NCI-H2029 (cell line): ENCODE results near the gene PCDHB9.
"Not testable (repeated sequence)": the region's sequence is repeated elsewhere in the genome, so short reads cannot be mapped to it uniquely, and the experiment has no call there.

ENCODE experiments used
- DNase-seq: peaks from one replicate; lab custom pipeline; 2025; lab: John Stamatoyannopoulos, UW

PCDHB9 gene

GRCh38 chr5:141186897-141187512 lies at the start of gene PCDHB9:
PCDHB9 (plus strand) TSS chr5:141187161; CDS start chr5:141187319, 158 bp downstream.
- DNase-seq: peak; percentile 29

- not testable (repeated sequence) for DNase-seq
Measured at GRCh38 chr5:141137346-141137745, 49.6 kb upstream of the PCDHB9 start.

DNA sequence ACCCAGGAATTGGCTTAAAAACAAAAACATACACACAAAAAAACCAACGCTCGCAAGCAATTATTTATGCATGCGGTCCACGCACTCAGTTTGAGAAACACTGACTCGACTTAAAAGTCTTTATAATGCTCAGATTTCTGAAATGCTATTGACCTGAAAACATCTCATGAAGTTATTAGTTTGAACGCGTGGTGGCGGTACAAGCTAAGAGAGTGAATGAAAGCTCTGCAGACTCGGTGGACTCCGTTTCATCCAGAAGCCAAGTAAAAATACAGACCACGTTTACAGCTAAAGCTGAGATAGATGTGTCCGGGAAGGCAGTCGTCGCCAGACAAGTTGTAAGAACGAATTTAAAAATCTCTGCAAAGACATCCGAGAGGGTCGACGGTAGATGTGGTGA lies 37.1 kb upstream of the PCDHB9 start, which contains the start of gene PCDHB6:
Gene PCDHB6 (plus strand): TSS at position 246 of the 400 bp plus-strand sequence. CDS start 201 bp downstream, outside the sequence.
- no peak for DNase-seq

DNA sequence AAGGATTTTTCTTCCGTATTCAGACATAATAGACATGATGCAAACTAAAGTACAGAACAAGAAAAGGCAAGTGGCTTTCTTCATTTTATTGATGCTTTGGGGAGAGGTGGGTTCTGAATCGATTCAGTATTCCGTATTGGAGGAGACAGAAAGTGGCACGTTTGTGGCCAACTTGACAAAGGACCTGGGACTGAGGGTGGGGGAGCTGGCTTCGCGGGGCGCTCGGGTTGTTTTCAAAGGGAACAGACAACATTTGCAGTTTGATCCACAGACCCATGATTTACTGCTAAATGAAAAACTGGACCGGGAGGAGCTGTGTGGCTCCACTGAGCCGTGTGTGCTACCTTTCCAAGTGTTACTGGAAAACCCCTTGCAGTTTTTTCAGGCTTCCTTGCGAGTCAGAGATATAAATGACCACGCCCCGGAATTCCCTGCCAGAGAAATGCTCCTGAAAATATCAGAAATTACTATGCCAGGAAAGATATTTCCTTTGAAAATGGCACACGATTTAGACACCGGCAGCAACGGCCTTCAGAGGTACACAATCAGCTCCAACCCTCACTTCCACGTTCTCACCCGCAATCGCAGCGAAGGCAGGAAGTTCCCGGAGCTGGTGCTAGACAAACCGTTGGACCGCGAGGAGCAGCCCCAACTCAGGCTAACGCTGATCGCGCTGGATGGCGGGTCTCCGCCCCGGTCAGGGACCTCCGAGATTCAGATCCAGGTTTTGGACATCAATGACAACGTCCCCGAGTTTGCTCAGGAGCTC lies 36.6 kb upstream of the PCDHB9 start:
- DNase-seq: no peak

DNA sequence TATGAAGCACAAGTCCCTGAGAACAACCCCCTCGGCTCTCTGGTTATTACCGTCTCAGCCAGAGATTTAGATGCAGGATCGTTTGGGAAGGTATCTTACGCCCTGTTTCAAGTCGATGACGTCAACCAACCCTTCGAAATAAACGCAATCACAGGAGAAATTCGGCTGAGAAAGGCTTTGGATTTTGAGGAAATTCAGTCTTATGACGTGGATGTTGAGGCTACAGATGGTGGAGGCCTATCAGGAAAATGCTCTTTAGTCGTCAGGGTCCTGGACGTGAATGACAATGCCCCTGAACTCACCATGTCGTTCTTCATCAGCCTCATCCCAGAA lies 36.0 kb upstream of the PCDHB9 start:
- no peak for DNase-seq

DNA sequence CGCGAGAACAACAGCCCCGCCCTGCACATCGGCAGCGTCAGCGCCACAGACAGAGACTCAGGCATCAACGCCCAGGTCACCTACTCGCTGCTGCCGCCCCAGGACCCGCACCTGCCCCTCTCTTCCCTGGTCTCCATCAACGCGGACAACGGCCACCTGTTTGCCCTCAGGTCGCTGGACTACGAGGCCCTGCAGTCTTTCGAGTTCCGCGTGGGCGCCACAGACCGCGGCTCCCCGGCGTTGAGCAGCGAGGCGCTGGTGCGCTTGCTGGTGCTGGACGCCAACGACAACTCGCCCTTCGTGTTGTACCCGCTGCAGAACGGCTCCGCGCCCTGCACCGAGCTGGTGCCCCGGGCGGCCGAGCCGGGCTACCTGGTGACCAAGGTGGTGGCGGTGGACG lies 35.3 kb upstream of the PCDHB9 start:
- DNase-seq: not testable (repeated sequence)

DNA sequence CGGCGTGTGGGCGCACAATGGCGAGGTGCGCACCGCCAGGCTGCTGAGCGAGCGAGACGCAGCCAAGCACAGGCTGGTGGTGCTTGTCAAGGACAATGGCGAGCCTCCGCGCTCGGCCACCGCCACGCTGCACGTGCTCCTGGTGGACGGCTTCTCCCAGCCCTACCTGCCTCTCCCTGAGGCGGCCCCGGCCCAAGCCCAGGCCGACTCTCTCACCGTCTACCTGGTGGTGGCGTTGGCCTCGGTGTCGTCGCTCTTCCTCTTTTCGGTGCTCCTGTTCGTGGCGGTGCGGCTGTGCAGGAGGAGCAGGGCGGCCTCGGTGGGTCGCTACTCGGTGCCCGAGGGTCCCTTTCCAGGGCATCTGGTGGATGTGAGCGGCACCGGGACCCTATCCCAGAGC lies 34.9 kb upstream of the PCDHB9 start:
- not testable (repeated sequence) for DNase-seq

DNA sequence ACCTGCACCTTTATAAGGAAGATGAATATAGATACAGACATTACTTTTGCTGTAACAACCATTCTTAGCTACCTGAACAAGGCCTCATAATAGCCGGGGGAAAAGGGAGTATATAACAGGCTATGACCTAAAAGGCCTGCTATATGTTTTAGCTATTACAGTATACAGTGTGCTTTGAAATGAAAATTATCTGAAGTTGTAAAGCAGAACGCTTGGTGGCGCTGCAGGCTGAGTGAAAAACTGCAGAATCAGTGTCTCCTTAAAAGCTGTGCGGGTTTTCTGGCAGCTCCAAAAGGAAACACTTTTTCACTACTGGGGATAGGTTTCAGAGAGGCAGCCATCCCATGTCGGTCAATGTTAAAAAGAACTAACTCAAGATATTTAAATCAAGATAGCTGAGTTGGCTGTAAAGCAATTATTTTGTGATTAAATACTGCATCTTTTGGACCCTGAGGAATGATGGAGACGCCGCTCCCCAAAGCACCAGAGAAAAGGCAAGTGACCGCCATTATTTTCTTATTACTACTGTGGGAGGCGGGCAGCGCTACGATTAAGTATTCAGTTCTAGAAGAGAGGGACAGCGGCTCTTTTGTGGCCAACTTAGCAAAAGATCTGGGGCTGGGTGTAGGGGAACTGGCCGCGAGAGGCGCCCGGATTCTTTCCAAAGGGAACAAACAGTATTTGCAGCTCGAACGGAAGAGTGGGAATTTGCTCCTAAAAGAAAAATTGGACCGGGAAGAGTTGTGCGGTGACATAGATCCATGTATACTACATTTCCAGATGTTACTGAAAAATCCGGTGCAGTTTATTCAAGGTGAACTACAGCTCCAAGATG lies 31.2 kb upstream of the PCDHB9 start:
- no peak for DNase-seq

GRCh38 chr5:141157356-141157755 lies 29.6 kb upstream of the PCDHB9 start:
- DNase-seq: not testable (repeated sequence)

- not testable (repeated sequence) for DNase-seq
Measured at GRCh38 chr5:141157901-141158300, 29.1 kb upstream of the PCDHB9 start.

DNA sequence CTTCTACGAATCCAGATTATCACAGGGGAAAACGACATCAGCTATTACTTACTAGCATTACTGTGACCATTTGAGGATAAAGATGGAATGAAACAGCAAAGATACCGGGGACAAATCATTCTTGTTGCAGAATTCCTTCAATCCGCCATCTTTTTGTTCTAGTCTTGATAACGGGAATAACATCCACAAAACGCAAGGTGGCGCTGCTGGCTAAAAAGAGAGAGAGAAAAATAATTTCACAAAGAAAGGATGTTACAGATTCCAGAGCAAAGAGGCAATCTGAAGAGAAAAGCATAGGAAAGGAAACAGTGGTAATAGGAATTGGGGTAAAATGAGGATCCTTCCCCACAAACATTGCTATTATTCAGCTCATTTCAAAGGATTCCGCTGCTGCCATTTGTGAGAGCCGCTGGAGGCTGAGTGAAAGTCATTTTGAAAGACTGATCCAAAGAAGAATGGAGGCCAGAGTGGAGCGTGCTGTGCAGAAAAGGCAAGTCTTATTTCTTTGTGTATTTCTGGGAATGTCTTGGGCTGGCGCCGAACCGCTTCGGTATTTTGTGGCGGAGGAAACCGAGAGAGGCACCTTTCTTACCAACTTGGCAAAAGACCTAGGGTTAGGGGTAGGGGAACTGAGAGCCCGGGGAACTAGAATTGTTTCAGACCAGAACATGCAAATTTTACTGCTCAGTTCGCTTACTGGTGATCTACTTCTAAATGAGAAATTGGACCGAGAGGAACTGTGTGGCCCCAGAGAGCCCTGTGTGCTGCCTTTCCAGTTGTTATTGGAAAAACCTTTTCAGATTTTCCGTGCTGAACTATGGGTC lies 14.4 kb upstream of the PCDHB9 start, which contains the start of gene PCDHB7:
Gene PCDHB7 (plus strand): TSS at position 264 of the 824 bp plus-strand sequence. CDS start 192 bp downstream, at position 456.
- DNase-seq: peak; percentile 18

DNA sequence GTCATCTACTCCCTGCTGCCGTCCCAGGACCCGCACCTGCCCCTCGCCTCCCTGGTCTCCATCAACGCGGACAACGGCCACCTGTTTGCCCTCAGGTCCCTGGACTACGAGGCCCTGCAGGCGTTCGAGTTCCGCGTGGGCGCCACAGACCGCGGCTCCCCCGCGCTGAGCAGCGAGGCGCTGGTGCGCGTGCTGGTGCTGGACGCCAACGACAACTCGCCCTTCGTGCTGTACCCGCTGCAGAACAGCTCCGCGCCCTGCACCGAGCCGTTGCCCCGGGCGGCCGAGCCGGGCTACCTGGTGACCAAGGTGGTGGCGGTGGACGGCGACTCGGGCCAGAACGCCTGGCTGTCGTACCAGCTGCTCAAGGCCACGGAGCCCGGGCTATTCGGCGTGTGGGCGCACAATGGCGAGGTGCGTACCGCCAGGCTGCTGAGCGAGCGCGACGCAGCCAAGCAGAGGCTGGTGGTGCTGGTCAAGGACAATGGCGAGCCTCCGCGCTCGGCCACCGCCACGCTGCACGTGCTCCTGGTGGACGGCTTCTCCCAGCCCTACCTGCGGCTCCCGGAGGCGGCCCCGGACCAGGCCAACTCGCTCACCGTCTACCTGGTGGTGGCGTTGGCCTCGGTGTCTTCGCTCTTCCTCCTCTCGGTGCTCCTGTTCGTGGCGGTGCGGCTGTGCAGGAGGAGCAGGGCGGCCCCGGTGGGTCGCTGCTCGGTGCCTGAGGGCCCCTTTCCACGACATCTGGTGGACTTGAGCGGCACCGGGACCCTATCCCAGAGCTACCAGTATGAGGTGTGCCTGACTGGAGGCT lies 12.5 kb upstream of the PCDHB9 start:
- not testable (repeated sequence) for DNase-seq

DNA sequence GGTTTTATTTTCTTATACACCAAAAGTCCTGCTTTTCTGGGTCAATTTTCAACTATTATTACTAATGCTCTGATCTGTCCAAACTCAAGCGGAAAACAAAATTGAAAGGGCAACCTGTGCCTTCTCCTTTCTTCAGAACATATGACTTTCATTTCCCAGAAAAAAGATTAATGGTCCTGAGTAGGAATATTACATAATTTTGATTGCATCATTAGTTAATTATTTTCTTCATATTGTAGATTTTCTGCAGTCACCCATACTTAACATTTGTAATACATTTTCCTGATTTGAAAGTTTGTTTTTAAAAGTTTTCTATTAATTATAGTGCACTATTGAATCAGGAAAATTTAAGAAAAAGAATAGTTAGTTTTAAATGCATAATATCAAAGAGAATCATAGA lies 11.0 kb upstream of the PCDHB9 start:
- no peak for DNase-seq

DNA sequence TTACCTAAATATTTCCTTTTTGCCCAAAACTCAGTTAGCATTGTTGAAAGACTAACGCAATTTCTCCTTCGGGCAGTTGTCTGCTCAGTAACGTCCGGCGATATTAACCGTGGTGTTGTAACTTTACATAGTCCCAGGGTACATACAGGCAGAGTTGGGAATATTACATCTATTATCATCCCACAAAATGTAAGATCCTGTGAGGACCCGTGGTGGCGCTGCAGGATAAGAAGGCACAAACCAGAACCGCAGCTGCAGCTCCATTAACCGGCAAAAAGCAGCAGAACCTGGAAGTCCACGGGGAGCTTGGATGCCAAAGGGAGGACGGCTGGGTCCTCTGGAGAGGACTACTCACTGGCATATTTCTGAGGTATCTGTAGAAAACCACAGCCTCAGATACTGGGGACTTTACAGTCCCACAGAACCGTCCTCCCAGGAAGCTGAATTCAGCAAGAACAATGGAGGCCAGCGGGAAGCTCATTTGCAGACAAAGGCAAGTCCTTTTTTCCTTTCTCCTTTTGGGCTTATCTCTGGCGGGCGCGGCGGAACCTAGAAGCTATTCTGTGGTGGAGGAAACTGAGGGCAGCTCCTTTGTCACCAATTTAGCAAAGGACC lies 9.3 kb upstream of the PCDHB9 start, which contains the start of gene PCDHB8:
Gene PCDHB8 (plus strand): TSS at position 214 of the 615 bp plus-strand sequence. CDS start 245 bp downstream, at position 459.
- not testable (repeated sequence) for DNase-seq

GRCh38 chr5:141179371-141179770 lies 7.6 kb upstream of the PCDHB9 start:
- DNase-seq: not testable (repeated sequence)

DNA sequence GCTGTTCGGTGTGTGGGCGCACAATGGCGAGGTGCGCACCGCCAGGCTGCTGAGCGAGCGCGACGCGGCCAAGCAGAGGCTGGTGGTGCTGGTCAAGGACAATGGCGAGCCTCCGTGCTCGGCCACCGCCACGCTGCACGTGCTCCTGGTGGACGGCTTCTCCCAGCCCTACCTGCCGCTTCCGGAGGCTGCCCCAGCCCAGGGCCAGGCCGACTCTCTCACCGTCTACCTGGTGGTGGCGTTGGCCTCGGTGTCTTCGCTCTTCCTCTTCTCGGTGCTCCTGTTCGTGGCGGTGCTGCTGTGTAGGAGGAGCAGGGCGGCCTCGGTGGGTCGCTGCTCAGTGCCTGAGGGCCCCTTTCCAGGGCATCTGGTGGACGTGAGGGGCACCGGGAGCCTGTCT lies 7.1 kb upstream of the PCDHB9 start:
- not testable (repeated sequence) for DNase-seq

DNA sequence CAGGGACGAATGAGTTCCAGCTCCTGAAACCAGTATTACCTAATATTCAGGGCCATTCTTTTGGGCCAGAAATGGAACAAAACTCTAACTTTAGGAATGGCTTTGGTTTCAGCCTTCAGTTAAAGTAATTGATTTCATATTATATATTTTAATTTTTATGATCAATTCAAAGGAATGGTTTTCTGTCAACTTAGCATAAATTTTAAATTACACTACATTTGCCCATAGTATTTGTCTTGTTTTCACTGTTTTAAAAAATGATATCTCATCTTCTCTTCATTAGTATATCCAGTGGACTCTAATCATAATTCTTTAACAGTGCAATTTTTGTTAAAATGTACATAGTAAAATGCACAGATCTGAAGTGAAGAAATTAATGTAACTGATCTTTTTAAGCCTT lies 6.6 kb upstream of the PCDHB9 start:
- DNase-seq: no peak

- DNase-seq: peak; percentile 54
Measured at GRCh38 chr5:141182248-141182647, 4.7 kb upstream of the PCDHB9 start, which contains the start of gene PCDHB16. PCDHB16 (plus strand) TSS chr5:141182387; CDS start chr5:141182560, 173 bp downstream.

GRCh38 chr5:141184117-141184855 lies 2.7 kb upstream of the PCDHB9 start:
- DNase-seq: not testable (repeated sequence)
